ENCODE data around the gene SIMC1. TPM values are rescaled to one million over a fixed set of nuclear protein-coding genes. Genes with fewer than 3 reads are reported as not detected.

The SIMC1 gene
- 7.9 TPM in 2 replicates for total RNA-seq

GRCh38 chr5:176237971-176238644, at the start of gene SIMC1:
TSS of gene SIMC1 (plus strand) at chr5:176238424. CDS start at chr5:176238509, 85 bp downstream.

GRCh38 chr5:176361437-176362232, 123.4 kb downstream of the SIMC1 start, which contains the start of gene KIAA1191:
TSS of gene KIAA1191 (minus strand) at chr5:176361764. CDS start at chr5:176359508, 2,256 bp downstream.

GRCh38 chr5:176365351-176366231, 127.4 kb downstream of the SIMC1 start, which contains the start of gene ARL10:
TSS of gene ARL10 (plus strand) at chr5:176365487. CDS start at chr5:176365564, 77 bp downstream.

GRCh38 chr5:176388444-176389134, 150.4 kb downstream of the SIMC1 start, which contains the start of the genes HIGD2A and NOP16:
TSS of gene HIGD2A (plus strand) at chr5:176388751. CDS start at chr5:176388820, 69 bp downstream.
TSS of gene NOP16 (minus strand) at chr5:176388598. CDS start at chr5:176388539, 59 bp downstream.

Small RNA genes within 50 kb of the gene (small RNA-seq; reads per million reads assigned to genes)
- 2.9 reads per million, percentile 78 among the genes with 10 or more reads in this experiment for gene MIR1271 (ENCODE audit: low replicate concordance)

Other genes starting within 250 kb of the SIMC1 start
- gene KIAA1191, start 123.3 kb downstream of the SIMC1 start, total RNA-seq: 72.9 and 126 TPM in 2 replicates
- 9.4 and 11.6 TPM in 2 replicates for gene ARL10, start 127.1 kb downstream of the SIMC1 start, total RNA-seq
- gene NOP16, start 150.2 kb downstream of the SIMC1 start, total RNA-seq: 15.9 and 19.5 TPM in 2 replicates
- 29.6 and 39.8 TPM in 2 replicates for gene HIGD2A, start 150.3 kb downstream of the SIMC1 start, total RNA-seq
- 77.5 and 102 TPM in 2 replicates for gene CLTB, start 178.1 kb downstream of the SIMC1 start, total RNA-seq
- 48.1 and 49.2 TPM in 2 replicates for gene FAF2, start 210.0 kb downstream of the SIMC1 start, total RNA-seq

Data from placental pericyte (primary cell).